ENCODE data around the gene LRRC73.
A peak's percentile ranks its signal among the peaks of the same experiment; 100 is the strongest.

The LRRC73 gene

DNA sequence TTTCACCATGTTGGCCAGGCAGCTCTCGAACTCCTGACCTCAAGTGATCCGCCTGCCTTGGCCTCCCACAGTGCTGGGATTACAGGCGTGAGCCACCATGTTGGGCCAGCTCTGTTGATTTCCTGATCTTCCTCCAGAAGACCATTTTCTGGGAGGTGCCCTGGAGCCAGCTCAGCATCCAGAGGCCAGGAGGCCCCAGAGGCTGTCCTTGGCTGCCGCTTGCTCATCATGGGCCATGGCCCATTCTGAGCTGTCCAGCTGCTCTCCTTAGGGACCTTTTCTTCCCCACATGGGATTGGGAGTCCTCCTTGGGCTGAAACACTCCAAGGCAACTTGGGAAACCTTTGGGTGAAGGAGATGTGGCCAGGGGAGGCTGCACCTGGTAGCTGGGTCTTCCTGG is 15.4 kb downstream of the LRRC73 start:
- Histone ChIP-seq H3K27ac (peak overlapping the region in 9 of 21 experiments; percentile 16 to 72 (median 52)), H3K4me3 (no peak overlapping the region)

GRCh38 chr6:43494321-43494720 is 15.8 kb downstream of the LRRC73 start:
- Histone ChIP-seq H3K27ac (peak overlapping the region in 2 of 21 experiments; percentile 46 to 56), H3K4me3 (no peak overlapping the region)

DNA sequence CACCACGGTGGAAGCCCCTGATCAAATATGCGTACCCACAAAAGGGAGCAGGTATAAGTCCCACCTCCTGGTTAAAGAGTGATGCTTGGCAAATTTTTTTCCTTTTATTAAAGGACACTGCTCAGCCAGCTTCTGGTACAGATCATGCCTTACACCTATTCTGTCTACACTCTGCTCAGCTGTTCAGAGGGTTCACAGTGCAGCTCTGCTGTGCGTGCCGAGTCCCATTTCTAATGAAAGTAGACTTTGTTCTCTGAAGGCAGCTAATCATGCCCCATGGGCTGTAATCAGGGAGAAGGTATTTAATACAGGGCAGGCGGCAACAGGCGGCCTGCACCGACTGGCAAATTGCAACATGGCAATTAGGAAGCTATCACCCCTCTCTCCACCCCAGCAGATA is 16.3 kb downstream of the LRRC73 start:
- peak overlapping the region in 3 of 21 experiments; percentile 2 to 10 (median 8) for H3K27ac ChIP-seq
- no peak overlapping the region for H3K4me3 ChIP-seq

DNA sequence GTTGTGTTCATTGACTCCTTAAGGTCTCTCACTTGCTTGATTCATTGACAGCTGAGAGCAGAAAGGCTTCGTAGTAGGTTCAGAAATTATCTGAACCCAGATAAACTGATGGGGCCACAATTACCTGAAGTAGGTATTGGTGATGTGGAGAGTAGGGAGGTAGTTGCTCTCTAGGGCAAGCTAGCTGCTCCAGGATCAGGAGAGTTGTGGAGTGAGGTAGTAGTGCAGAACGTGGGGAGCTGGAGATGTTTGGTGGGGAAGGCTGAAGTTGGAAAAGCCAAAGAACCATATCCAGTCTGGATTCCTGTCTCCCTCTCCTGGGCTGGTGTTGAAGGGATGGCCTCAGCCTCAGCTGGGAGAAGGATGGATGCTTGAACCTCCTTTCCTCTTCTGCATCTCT is 16.9 kb downstream of the LRRC73 start:
- Histone ChIP-seq H3K4me3 (no peak overlapping the region), H3K27ac (peak overlapping the region in 3 of 21 experiments; percentile 8 to 28 (median 10))

GRCh38 chr6:43492673-43493072 is 17.5 kb downstream of the LRRC73 start:
- peak overlapping the region in 2 of 21 experiments; percentile 7 to 28 for H3K27ac ChIP-seq

GRCh38 chr6:43491750-43492661 is 18.1 kb downstream of the LRRC73 start:
- Histone ChIP-seq H3K4me3 (no peak overlapping the region), H3K27ac (peak overlapping the region in 6 of 21 experiments; percentile 1 to 34 (median 10))

More at GRCh38 chr6:43492673-43493072, 17.5 kb downstream of the LRRC73 start:
- H3K4me3 ChIP-seq, result no peak overlapping the region

GRCh38 chr6:43490523-43490939 is 19.6 kb downstream of the LRRC73 start:
- no peak overlapping the region for H3K4me3 ChIP-seq
- H3K27ac ChIP-seq, result no peak overlapping the region

DNA sequence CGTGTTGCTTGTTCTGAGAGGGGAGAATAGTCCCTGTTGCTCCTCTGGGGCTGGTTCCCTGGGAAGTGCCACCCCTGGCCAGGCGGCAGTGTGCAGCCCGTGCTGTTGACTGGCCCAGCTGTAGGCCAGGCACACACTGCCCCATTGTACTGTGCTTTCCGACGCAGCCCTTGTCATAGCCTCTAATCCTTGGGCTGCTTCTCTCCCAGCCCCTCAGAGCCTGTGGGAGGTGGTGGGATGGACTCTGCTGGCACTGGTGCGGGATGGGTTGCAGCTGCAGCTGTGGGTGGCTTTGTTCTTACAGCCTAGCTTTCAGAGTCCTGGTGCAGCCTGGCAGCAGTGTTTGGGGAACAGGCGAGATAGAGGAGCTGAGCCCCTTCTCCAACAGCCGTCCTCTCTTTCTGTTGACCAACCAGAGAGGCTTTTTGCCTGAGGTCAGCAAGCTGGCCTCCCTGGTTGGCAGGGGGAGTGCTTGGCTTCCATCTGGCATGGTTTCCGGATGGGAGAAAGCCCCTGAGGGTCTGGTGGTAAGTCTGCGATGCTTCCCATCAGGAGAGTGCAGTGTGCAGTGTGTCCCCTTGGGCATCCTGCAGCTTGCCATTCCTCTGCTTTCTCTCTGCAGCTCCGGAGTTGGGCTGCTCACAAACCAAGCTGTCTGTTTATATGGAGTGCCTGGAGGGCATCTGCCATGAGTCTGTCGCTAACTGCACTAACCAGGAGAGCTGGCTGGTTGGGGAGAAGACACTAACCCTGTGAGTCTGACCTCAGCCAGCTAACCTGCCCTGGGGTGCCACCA is 20.7 kb downstream of the LRRC73 start:
- Histone ChIP-seq H3K4me3 (no peak overlapping the region), H3K27ac (no peak overlapping the region)

DNA sequence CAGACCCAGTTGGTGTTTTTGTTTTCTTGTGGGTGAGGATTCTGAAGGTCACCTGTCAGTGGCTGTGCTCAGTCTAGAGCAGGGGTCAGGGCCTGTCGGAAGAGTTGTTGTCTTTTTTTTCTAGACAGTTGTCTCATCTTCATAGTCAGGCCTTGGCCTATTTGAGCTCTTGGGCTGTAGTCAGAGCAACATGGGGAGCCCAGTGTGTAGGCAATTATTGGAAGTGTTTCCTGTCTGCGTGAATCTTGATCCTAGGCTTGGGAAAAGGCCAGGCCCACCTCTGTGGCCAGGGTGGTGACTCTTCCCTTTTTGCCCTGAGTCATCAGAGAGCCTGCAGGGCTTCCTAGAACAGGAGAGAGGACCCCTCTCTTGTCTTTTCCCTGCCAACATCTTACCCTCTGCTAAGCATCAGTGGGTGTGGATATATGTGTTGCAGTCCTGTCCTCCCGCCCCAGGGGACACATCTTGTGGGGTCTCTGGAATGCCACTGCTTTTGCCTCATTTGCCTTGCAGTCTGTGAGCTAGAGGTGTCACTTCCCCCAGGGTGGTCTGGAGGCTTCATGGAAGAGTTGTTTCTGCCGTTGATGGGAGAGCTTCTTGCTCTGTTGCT is 21.4 kb downstream of the LRRC73 start:
- no peak overlapping the region for H3K4me3 ChIP-seq
- H3K27ac ChIP-seq, result no peak overlapping the region

DNA sequence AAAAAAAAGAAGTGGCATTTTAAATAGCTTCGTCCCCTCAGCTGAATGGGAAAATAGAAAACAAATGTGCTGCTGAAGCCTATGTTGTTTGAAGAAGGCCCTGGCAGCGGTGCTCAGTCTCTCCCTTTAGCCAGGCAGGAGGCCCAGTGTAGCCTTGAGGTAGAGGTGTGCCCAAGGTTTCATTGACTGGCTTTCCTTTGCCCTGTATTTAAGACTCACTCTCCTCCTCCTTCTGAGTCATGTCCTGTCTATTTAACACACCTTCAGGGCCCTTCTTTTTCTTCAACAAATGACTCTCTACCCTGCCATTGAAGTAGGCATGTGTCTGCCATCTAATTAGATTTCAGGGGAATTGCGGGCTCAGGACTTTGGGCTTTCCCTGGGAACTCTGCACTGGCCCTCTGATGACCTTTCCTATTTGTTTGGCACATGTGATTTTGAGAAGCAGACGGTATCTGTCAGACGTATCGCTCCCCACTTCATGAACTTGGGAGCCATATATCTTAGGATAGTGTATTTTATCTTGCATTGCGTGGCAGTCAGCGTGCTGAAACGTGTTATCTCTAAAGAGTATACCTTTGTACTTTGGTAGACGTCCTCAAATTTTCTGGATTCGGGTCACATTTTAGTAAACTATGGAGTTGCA is 28.4 kb downstream of the LRRC73 start:
- Histone ChIP-seq H3K27ac (peak overlapping the region in 2 of 21 experiments; percentile 3 to 22), H3K4me3 (no peak overlapping the region)

DNA sequence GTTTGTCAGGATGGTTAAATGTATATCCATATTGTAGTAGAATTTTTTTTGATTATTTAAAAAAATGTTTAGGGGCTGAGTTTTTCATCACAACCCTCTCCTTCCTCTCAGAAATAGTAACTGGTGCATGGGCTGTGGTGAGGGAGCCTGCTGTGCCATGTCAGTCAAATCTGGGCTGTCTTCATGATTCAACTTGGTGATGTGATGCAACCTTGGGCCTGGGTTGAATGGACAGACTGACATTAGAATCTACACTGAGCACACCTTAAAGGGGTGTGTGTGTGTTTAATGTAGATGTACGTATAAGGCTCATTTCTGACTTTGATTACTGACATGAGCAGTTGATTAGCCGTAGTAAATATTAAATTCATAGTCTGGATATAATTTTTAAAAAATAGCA is 29.1 kb downstream of the LRRC73 start:
- Histone ChIP-seq H3K4me3 (no peak overlapping the region), H3K27ac (no peak overlapping the region)

DNA sequence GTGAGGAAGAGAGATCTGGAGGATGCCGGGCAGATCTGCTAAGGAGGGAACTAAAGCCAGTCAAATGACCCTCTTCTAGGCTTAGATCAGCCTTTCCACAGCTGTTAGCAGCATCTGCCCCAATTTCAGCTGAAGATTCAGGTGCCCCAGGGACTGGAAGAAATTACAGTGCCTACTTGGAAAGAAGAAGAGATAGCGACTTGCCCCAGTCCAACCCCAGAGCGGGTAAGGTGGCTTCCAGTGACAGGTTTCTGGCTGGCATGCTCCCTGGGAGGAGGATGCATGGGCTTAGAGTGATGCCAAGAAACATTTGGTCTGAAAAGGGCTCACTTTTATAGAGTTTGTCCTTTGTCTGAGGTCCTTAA is 32.2 kb downstream of the LRRC73 start:
- Histone ChIP-seq H3K4me3 (peak overlapping the region; percentile 50 to 74 (median 55)), H3K27ac (peak overlapping the region in 19 of 21 experiments; percentile 26 to 94 (median 89))

- Histone ChIP-seq H3K4me3 (peak within 1 kb of the TSS; percentile 50 to 74 (median 55)), H3K27ac (peak within 1 kb of the TSS in 20 of 21 experiments; percentile 26 to 94 (median 88))
Observed at GRCh38 chr6:43477235-43478007, 32.7 kb downstream of the LRRC73 start, which contains the start of gene TJAP1. Gene TJAP1, plus strand, starts transcription at chr6:43477570. Its CDS starts 21,432 bp downstream, at chr6:43499002.

DNA sequence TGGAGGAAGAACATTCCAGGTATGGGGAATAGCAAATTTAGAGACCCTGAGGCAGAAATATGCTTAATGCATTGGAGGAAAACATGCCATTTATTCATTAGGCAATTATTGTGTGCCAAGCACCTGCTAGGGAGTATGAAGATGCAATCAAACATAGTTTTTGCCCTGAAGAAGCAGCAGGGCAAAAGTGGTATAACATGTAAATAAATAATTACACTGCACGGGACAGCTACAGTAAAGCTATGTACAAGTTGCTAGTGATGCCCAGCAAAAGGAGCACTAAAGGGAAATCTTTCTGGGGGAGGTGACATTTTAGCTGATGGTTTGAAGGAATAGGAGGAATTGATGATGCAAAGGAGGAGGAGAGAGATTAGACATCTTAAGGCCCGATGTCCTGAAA is 33.4 kb downstream of the LRRC73 start:
- Histone ChIP-seq H3K27ac (peak overlapping the region in 10 of 21 experiments; percentile 26 to 94 (median 88)), H3K4me3 (peak overlapping the region in 6 of 7 experiments; percentile 51 to 74 (median 56))

GRCh38 chr6:43475516-43475915 is 34.6 kb downstream of the LRRC73 start:
- no peak overlapping the region for H3K27ac ChIP-seq
- H3K4me3 ChIP-seq, result no peak overlapping the region

DNA sequence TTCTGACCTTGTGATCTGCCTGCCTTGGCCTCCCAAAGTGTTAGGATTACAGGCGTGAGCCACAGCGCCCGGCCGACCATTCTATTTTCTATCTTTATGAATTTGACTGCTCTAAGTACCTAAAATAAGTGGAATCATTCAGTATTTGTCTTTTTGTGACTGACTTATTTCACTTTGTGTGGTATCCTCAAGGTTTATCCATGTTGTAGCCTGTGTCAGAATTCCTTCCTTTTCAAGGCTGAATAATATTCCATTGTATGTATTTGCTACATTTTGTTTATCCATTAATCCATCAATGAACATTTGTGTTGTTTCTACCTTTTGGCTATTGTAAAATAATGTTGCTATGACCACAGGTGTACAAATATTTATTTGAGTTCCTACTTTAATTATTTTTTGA is 37.6 kb downstream of the LRRC73 start:
- Histone ChIP-seq H3K4me3 (no peak overlapping the region), H3K27ac (no peak overlapping the region)

DNA sequence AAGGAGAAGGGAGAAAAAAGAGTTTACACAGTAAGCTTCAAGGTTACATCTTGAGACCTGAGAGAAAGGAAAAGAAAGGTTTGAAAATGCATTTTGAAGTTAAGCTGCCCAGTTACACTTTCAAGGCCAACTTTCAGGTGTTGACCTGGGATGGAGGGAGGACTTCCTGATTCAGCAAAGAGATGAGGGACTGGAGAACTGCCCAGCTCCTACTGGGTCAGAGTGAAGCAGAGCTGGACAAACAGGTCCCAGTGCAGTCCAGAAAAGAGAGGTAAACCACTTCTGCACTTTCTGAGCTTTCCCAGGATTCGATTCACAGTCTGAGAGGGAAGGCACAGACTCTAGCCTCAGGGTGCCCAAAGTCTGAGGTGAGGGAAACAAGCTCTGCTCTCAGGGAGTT is 38.7 kb downstream of the LRRC73 start:
- no peak overlapping the region for H3K4me3 ChIP-seq
- H3K27ac ChIP-seq, result no peak overlapping the region

- Histone ChIP-seq H3K4me3 (no peak overlapping the region), H3K27ac (no peak overlapping the region)
Observed at GRCh38 chr6:43469947-43470346, 40.2 kb downstream of the LRRC73 start.
